IPS DF 6.9 (cell line): ENCODE measurements around the gene CA11.

Experiments used
- DNase-seq: peaks from one replicate; pipeline ENCODE4 v3.0.0-alpha.2; 2013; ENCODE audit warnings: low read depth, low spot score
- H3K27ac ChIP-seq: one replicate; pipeline ENCODE4 v1.5.1; 2013; ENCODE audit warnings: low read length, control low read depth
- H3K27me3 ChIP-seq: 2 replicates; pipeline ENCODE4 v1.6.1; 2013; ENCODE audit warnings: mild to moderate bottlenecking, low read length; ENCODE audit not compliant: control insufficient read depth, insufficient read depth
- H3K36me3 ChIP-seq: 2 replicates; pipeline ENCODE4 v1.6.1; 2013; ENCODE audit warnings: low read length; ENCODE audit not compliant: control insufficient read depth, insufficient read depth
- H3K4me1 ChIP-seq: 2 replicates; pipeline ENCODE4 v1.6.1; 2013; ENCODE audit warnings: low read length; ENCODE audit not compliant: control insufficient read depth, insufficient read depth
- H3K4me3 ChIP-seq: 2 replicates; pipeline ENCODE4 v1.5.1; 2013; ENCODE audit warnings: mild to moderate bottlenecking, low read length
- H3K9me3 ChIP-seq: 2 replicates; pipeline ENCODE4 v1.6.1; 2013; ENCODE audit warnings: low read length, inconsistent platforms; ENCODE audit not compliant: control insufficient read depth, insufficient read depth
- WGBS: extraction: QIAGEN DNeasy Blood & Tissue Kit; methylation state at CpG from one replicate; pipeline ENCODE4 v1.1.7; 2013; ENCODE audit warnings: mixed read lengths, missing lambda C conversion rate; ENCODE audit not compliant: insufficient read length, insufficient coverage; 5-methylcytosine and 5-hydroxymethylcytosine counted together

CA11 gene

DNA sequence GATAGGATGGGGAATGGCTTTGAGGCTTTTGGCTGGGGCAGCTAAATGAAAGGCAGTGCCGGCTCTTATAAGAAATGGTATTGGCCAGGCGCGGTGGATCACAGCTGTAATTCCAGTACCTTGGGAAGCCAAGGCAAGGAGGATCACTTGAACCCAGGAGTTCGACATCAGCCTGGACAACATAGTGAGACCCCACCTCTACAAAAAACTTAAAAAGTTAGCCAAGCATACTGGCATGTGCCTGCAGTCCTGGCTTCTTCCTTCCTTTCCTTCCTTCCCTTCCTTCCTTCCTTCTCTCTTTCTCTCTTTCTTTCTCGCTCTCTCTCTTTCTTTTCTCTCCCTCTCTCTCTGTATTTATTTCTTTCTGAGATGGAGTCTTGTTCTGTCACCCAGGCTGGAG, 3.1 kb downstream of the CA11 start:
- no peak overlapping the region for H3K4me3 ChIP-seq
- no peaks in the 10 kb centered on the region for H3K9me3 ChIP-seq
- peaks cover 10% of the 10 kb centered on the region; the same call in 1 of the 2 replicates for H3K4me1 ChIP-seq
- H3K36me3 ChIP-seq, result no peaks in the 10 kb centered on the region
- WGBS, result no CpG with 5 or more reads among the region's 5 CpGs
- no peak for DNase-seq
- no peak overlapping the region for H3K27ac ChIP-seq
- no peaks in the 10 kb centered on the region for H3K27me3 ChIP-seq

DNA sequence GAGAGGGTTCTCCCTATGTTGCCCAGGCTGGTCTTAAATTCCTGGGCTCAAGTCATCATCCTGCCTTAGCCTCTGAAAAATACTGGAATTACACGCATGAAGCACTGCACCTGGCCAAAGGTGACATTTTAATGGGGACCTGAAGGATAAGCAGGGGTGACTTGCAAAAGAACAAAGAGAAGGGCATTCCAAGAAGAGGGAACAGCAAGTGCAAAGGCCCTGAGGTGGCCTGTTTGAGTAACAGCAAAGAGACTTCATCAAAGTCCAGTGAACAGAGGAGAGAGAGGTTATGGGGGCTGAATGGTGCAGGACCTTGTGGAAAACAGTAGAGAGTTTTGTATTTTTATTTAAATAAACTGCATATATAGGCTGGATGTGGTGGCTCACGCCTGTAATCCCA, 4.1 kb downstream of the CA11 start:
- Histone ChIP-seq H3K27me3 (no peaks in the 10 kb centered on the region), H3K27ac (no peak overlapping the region), H3K9me3 (no peaks in the 10 kb centered on the region), H3K4me3 (no peak overlapping the region), H3K36me3 (no peaks in the 10 kb centered on the region), H3K4me1 (peaks cover 10% of the 10 kb centered on the region; the same call in 1 of the 2 replicates)
- no peak for DNase-seq
- WGBS, result no CpG with 5 or more reads among the region's 2 CpGs

DNA sequence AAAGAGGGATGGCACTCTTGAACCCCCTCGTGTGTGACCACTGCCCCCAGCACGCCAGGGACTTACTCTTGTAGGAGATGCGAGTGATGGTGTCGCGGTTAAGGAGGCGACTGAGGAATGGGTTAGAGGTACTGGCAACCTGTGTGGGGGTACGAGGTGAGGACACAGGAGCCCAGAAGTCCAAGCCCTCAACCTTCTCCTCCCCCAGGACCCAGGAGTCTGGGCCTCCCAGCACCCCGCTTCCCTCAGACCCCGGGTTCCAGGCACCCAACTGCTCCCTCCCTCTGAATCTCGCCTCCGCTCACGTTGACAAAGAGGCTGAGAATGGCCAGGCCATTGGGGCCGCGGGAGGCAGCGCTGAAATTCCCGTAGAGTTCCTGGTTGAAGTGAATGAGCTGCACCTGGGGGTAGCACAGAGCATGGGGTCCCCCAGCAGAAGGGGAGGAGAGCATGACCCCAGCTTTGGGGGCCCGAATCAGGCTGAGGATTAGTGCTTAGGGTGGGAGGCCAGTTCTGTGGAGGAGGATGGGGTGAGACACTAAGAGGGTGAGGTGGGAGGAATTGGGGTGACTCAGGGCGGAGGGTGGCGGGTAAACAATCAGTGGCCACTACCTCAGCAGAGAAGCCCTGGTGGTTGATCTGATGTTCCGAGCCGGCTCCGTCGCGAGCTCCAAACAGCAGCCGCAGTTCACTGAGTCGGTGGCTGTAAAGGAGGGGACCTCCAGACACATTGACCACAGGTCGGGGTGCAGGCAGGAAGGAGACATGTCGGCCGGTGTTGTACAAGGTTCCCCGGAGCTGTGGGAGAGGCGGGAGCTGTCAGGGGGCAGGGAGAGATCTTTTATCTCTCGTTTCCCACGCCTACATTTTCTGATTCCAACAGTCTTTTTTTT, 6.3 kb downstream of the CA11 start:
- H3K9me3 ChIP-seq, result no peaks in the 10 kb centered on the region
- DNase-seq, result no peak
- no peak overlapping the region for H3K4me3 ChIP-seq
- peaks cover 10% of the 10 kb centered on the region; the same call in 1 of the 2 replicates for H3K4me1 ChIP-seq
- no peak overlapping the region for H3K27ac ChIP-seq
- H3K36me3 ChIP-seq, result no peaks in the 10 kb centered on the region
- WGBS, result no CpG with 5 or more reads among the region's 33 CpGs
- no peaks in the 10 kb centered on the region; the same call in 1 of the 2 replicates for H3K27me3 ChIP-seq

DNA sequence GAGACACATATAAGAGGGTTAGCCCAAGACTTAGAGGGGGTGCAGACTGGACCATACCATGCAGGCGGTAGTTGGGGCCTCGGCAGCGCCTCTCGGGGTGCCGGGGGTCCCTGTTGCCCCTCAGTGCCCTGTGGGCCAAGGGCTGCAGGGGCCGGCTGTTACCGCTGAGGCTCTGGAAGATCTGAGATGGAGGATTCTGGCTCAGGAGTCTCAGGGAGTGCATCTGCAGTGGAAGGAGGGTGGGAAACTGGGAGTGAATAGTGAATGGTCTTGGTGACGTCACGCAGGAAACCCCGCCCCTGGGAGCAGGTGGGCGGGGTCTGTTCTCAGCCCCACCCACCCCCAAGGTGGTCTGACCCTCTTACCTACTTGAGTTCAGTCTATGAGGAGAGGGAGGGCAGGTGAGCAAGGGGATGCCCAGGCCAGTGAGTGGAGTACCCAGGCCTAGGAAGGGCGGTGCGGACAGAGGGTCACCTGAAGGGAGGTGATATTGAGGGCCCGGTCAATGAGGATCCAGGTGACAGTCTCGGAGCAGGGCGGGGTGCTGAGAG, 7.1 kb downstream of the CA11 start:
- Histone ChIP-seq H3K4me1 (peaks cover 13% of the 10 kb centered on the region; the same call in 1 of the 2 replicates), H3K27me3 (no peaks in the 10 kb centered on the region; the same call in 1 of the 2 replicates), H3K36me3 (no peaks in the 10 kb centered on the region), H3K9me3 (no peaks in the 10 kb centered on the region), H3K4me3 (no peak overlapping the region), H3K27ac (no peak overlapping the region)
- no peak for DNase-seq
- no CpG with 5 or more reads among the region's 16 CpGs for WGBS

DNA sequence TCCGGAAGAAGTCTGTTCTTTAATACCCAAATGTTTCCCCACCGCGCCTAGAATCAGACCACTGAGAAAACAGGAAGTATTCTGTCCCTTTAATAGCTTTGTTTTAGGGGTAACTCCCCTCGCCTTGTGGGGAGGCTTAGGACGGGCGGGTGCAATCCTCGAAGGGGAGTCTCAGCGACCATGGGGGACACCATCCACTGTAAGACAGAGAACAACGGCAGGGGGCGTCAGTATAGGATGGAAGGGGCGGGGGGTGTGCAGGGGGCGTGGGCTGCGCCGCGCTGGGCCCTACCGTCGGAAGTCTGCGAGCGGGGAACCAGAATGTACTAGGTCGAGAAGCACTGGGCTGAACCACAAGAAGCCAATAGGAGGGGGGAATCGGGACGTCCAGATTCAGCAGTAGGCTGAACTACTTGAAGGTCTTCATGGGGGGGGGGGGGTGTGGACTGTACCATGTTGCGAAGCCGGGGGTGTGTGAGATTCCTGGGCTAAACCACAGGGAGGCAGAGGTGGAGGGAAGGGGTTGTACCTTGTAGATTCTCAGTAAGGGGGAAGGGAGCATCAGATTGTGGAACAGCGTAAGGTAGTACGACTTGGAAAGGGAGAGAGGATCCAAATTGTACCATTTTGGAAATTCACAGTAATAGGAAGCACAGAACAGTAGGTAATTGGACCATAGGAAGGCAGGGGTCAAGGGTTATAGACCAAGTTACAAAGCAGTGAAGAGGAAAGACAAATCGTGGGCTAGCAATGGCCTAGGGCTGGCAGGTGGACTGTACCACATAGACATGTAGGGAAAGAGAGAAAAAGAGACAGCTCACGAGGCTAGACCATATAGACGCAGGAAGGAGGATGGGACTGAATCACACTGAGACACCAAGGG, 7.8 kb downstream of the CA11 start:
- Histone ChIP-seq H3K4me1 (peaks cover 13% of the 10 kb centered on the region; the same call in 1 of the 2 replicates), H3K4me3 (peak overlapping the region; percentile 18; the same call in 1 of the 2 replicates)
- no CpG with 5 or more reads among the region's 29 CpGs for WGBS

DNA sequence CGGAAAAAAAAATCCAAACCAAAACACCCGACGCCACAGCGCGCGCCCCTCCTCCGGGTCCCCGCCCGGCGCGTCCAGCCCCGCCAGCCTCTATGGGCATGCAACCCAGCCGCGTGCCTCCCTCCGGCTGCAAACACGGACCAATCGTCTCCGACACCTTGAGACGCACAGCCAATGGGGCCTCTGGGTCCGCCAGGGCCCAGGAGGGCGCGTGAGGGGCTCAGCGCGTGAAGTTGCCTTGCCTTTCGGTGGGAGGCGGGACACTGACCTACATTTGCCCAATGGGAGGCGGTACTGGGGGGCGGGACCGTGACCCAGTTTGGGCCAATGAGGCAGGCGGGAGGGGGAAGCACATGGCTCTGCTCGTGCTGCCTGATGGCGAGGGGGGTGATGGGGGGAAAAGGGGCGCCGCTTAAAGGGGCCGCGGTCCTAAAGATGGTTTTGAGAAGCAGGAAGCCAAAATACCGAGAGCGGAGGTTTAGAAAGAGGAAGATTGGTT, 8.5 kb downstream of the CA11 start:
- DNase-seq, result peak; percentile 97
- no CpG with 5 or more reads among the region's 38 CpGs for WGBS
- H3K27me3 ChIP-seq, result no peaks in the 10 kb centered on the region; the same call in 1 of the 2 replicates
- no peaks in the 10 kb centered on the region for H3K36me3 ChIP-seq
- peaks cover 13% of the 10 kb centered on the region; the same call in 1 of the 2 replicates for H3K4me1 ChIP-seq
- peak overlapping the region; percentile 58; the same call in 1 of the 2 replicates for H3K4me3 ChIP-seq
- H3K9me3 ChIP-seq, result no peaks in the 10 kb centered on the region
- no peak overlapping the region for H3K27ac ChIP-seq

More for the DNA sequence above, 7.8 kb downstream of the CA11 start:
- no peak for DNase-seq
- H3K27me3 ChIP-seq, result no peaks in the 10 kb centered on the region; the same call in 1 of the 2 replicates
- no peaks in the 10 kb centered on the region for H3K9me3 ChIP-seq
- no peak overlapping the region for H3K27ac ChIP-seq
- H3K36me3 ChIP-seq, result no peaks in the 10 kb centered on the region

DNA sequence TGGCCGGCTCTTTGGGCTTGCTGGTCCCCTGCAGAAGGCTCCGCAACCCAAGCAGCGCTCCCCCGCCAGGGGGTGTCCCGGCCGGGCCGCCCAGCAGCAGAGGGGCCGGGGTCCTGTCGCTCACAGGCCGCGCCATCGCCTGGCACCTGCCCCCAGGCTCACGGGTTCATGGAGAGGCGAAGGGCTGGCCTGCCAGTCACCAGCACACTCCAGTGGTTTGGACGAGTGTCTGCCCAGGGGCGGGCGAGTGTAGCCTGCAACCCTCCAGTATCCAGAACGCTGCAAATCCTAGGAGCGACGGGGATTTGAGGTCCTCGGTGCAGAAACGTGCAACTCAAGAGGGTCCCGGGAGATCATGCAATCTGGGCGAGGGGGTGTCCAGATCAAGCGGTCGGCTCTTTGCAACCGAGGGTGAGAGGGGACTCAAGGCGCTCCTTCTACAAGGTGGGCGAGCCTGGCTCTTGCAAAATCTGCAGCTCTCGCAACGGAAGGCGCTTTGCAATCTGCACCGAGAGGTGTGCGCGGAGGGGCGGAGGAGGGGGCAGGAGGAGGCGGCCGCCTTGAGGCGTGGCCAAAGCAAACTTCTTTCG, 9.0 kb downstream of the CA11 start, which contains the start of gene DBP:
DBP (minus strand) TSS at position 521 of the 590 bp plus-strand sequence; CDS start at position 136, 385 bp downstream.
- no peak for DNase-seq
- peaks cover 13% of the 10 kb centered on the region; the same call in 1 of the 2 replicates for H3K4me1 ChIP-seq
- no peak within 1 kb of the TSS for H3K27ac ChIP-seq
- H3K27me3 ChIP-seq, result no peaks in the 10 kb centered on the region; the same call in 1 of the 2 replicates
- WGBS, result no CpG with 5 or more reads among the region's 40 CpGs
- H3K36me3 ChIP-seq, result no peaks in the 10 kb centered on the region
- H3K4me3 ChIP-seq, result peak within 1 kb of the TSS; percentile 58; the same call in 1 of the 2 replicates
- no peaks in the 10 kb centered on the region for H3K9me3 ChIP-seq

DNA sequence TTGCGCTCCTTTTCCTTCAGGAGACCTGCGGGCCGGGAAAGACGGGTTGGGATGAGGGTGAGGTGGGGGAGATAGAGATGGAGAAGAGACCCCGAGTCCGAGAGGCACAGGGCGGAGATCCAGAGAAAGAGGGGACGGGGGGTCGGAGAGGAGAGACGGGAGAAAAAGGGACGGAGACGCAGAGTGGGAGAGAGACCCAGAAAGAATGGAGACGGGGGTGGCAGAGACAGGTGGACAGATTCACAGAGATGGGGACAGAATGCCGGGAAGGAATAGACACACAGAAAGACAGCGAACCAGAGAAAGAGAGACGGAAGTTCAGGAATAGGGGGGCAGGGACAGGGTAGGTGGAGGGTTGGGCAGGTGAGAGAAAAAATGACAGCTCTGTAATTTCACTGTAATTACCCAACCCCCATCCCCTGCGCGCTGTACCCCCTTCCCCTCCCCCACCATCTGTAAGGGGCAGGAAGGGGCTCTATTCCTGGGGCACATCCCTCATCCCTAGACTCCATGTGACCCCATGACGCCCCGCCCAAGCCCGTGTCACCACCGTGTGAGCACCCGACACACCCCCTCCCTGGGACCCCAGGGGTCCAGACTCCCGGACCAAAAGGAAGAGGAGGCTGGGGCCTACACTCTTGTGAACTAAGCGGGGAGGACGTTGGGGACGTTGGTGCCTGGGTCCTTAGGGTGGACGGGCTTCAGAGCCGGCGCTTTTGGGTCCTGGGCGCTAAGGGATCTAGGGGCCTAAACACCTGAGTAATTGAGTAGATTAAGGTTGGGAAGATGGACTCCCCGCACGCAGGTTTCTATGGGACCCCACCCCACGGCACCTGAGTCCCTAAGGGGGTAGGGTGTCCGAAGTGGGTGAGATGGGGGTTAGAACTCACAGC, 9.8 kb downstream of the CA11 start:
- Histone ChIP-seq H3K9me3 (no peaks in the 10 kb centered on the region), H3K36me3 (no peaks in the 10 kb centered on the region), H3K4me1 (peaks cover 14% of the 10 kb centered on the region; the same call in 1 of the 2 replicates), H3K4me3 (peak overlapping the region; percentile 58), H3K27ac (no peak overlapping the region), H3K27me3 (no peaks in the 10 kb centered on the region; the same call in 1 of the 2 replicates)
- no CpG with 5 or more reads among the region's 35 CpGs for WGBS
- DNase-seq, result no peak
